Posterior cingulate gyrus (tissue), 11 donors: ENCODE data around the gene UGGT2.
"Not testable (repeated sequence)": the region's sequence is repeated elsewhere in the genome, so short reads cannot be mapped to it uniquely, and the experiment has no call there.

ENCODE experiments used
- DNase-seq, 10 donors: peaks; one replicate each; pipeline versions ENCODE4 v3.0.0 to v3.0.0-alpha.2; 2020 to 2021; ENCODE audit warnings: mixed read lengths in 3 of 10
- intact Hi-C: fragments of 100-400 bp; cut with DNase I; formaldehyde crosslinking; loops from one replicate; pipeline ENCODE4 v1.15.1; 2023

UGGT2 gene

GRCh38 chr13:95982144-95982543 lies 71.1 kb downstream of the UGGT2 start:
- intact Hi-C loops, result no loop called here
- no peak for DNase-seq

DNA sequence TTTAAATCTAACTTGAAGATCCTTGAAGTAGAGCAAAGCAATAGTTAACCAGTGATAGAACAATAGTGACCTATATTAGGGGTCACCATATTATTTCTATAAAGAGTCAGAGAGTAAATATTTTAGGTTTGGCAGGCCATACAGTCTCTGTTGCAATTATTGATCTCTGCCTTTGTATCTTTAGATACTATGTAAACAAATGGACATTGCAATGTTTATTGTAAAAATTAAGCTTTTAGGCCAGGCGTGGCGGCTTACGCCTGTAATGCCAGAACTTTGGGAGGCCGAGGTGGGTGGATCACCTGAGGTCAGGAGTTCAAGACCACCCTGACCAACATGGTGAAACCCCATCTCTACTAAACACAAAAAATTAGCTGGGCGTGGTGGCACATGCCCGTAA lies 80.5 kb downstream of the UGGT2 start:
- DNase-seq, intact Hi-C loops: not testable (repeated sequence)

DNA sequence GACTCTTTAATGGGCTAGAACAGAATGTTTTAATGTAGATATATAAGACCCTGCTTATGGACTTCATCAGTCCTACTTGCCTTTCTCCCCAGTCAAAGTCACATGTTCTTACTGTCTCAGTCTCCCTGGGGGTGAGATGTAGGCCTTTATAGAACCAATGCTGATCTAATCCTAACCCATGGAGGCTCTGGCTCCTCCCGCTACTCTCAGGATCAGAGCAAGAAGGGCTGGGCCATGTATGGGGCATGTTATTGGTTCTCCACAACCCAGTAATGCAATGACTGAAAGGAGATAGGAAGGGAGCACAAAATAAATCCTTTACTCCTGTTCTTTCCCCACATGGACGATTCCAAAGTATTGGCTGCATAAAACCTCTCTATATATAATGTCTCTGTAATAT lies 82.3 kb downstream of the UGGT2 start:
- no peak for DNase-seq

DNA sequence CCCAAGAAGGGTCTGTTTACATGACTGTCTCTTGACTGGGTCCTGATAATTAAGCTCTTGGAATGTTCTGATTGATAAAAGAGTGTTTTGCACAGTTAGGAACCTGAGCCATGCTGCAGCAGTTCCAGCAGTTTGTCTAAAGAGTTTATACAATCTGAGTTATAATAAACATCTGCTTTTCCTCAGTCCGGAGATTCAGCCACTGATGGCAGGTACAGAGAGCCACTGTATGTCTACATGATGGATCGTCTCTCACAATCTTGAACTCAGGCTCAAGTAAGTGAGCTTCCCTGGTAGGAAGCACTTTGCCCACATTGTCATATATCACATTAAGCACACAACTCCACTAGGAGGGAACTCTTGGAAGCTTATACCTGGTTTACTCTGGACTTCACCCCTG lies 84.3 kb downstream of the UGGT2 start:
- no peak for DNase-seq
- intact Hi-C loops, result no loop called here

More for the DNA sequence above, 82.3 kb downstream of the UGGT2 start:
- intact Hi-C loops, result no loop called here

GRCh38 chr13:95957331-95957730 lies 95.9 kb downstream of the UGGT2 start:
- DNase-seq, result no peak
- intact Hi-C loops, result no loop called here

DNA sequence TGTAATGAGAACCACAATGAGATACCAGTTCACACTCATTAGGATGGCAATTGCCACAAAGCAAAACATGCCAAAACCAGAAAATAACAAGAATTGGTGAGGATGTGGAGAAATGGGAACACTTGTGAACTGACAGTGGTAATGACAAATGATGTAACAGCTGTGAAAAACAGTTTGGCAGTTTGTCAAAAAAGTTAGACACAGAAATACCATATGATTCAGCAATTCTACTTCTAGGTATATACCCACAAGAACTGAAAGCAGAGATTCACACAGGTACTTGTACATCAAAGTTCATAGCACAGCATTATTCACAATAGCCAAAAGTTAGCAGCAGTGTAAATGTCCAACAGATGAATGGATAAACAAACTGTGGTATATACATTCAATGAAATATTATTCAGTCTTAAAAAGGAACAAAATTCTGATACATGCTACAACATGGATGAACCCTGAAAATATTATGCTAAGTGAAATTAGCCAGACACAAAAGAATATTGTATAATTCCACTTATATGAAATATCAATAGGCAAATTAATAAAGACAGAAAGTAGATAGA lies 96.5 kb downstream of the UGGT2 start:
- intact Hi-C loops, result no loop called here
- DNase-seq, result no peak

DNA sequence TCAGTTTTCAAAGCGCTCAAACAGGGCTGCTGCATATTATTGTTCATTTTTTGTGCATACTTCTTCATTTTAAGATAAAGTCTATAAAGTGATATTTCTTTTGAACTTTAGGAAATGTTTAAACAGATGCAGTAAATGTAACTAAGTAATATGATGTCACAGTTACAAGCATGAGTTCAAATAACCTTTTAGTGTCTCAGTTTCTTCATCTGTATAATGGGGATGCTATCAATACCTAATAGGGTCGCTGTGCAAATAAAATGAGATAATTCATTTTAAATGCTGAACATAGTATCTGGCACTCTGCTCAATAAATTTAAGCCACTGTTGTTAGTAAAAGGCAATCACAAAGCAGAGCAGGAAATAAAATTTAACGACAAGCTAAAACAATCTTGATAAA lies 97.5 kb downstream of the UGGT2 start:
- DNase-seq, result no peak
- intact Hi-C loops, result no loop called here

GRCh38 chr13:95955255-95955654 lies 97.9 kb downstream of the UGGT2 start:
- intact Hi-C loops, result no loop called here
- no peak for DNase-seq

GRCh38 chr13:95954266-95954665 lies 98.9 kb downstream of the UGGT2 start:
- DNase-seq, result no peak
- intact Hi-C loops, result no loop called here

DNA sequence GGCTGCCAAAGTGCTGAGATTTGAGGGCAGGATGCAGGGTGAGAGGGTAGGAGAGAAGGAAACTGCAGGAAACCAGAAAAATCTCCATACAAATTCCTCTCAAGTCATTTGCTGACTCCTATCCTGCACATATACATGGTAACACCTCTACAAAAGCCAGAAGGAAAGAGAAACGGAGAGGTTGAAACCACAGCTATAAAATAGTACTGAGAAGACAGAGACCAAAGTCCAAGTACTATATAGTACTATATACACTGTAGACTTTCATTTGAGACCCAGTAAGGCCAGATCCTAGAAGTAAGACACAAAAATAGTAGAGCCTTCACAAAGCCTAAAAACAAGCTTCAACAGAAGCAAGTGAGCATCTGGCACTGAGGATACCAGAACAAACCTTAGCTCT lies 103.1 kb downstream of the UGGT2 start:
- intact Hi-C loops, result no loop called here
- no peak for DNase-seq

- DNase-seq, result no peak
- intact Hi-C loops, result no loop called here
Measured at GRCh38 chr13:95948656-95949055, 104.5 kb downstream of the UGGT2 start.

DNA sequence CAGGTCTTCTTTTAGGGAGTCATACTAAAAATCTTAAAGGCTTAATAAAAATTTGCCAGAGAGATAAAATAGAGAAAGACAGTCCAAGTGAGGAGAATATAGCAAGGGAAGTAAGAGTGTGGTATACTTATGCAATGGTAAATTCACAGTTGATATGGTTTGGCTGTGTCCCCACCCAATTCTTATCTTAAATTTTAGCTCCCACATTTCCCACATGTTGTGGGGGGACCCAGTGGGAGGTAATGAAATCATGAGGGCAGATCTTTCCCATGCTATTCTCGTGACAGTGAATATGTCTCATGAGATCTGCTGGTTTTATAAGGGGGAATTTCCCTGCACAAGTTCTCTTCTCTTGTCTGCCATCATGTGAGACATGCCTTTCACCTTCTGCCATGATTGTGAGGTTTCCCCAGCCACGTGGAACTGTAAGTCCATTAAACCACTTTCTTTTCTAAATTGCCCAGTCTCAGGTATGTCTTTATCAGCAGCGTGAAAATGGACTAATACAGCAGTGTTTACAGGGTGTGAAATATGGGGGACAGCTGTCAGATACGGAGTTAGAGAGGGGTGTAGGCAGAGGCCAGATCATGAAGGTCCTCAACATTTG lies 115.4 kb downstream of the UGGT2 start:
- intact Hi-C loops, result no loop called here
- DNase-seq, result no peak

DNA sequence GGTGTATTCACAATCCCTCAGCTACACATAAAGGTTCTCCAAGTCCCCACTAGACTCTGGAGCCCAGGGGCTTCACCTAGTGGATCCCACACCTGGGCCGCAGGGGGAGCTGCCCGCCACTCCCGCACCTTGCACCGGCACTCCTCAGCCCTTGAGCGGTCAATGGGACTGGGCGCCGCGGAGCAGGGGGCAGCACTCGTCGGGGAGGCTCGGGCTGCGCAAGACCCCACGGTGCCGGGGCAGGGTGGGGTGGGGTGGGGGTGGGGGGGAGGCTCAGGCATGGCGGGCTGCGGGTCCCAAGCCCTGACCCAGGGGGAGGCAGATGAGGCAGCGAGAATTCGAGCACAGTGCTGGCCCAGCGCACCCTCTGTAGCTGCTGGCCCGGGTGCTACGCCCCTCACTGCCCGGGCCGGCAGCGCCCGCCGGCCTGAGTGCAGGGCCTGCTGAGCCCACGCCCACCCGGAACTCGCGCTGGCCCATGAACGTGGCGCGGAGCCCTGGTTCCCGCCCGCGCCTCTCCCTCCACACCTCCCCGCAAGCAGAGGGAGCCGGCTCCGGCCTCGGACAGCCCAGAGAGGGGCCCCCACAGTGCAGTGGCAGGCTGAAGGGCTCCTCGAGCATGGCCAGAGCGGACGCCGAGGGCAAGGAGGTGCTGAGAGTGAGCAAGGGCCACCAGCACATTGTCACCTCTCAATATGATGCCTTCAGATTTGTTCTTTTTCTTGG lies 121.7 kb downstream of the UGGT2 start:
- intact Hi-C loops, result no loop called here
- peak in 2 of 10 donors; percentile 45 to 74 for DNase-seq

DNA sequence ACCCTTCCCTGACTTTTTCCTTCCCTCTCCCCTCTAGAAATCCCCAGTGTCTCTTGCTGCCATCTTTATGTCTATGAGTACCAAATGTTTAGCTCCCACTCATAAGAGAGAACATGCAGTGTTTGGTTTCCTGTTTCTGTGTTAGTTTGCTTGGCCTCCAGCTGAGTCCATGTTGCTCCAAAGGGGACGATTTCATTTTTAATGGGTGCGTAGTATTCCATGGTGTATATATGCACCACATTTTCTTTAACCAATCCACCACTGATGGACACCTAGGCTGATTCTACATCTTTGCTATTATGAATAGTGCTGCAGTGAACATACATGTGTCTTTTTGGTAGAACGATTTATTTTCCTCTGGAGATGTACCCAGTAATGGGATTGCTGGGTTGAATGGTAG lies 123.8 kb downstream of the UGGT2 start:
- no peak for DNase-seq
- intact Hi-C loops, result no loop called here

- intact Hi-C loops, result not testable (repeated sequence)
- DNase-seq, result peak in 2 of 10 donors; percentile 62 to 66
Measured at GRCh38 chr13:95928367-95928906, 124.8 kb downstream of the UGGT2 start.

DNA sequence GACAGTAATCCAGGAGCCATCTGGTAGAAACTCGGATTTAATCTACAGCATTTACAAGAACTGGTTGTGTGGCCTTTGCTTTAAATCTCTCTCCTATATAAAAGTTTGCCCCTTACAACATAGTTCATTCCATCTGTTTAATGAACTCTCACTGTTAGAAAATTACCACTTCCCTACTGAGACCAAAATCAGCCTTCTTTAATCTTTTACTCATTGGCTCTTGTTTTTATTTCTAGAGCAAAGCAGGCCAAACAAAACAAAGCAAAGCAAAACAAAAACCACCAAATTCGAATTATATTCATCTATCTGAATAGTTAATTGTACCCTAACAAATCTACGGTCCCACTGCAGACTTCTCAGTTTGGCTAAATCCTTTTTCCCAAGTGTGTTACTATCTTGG lies 127.0 kb downstream of the UGGT2 start:
- DNase-seq, result no peak
- intact Hi-C loops, result no loop called here

DNA sequence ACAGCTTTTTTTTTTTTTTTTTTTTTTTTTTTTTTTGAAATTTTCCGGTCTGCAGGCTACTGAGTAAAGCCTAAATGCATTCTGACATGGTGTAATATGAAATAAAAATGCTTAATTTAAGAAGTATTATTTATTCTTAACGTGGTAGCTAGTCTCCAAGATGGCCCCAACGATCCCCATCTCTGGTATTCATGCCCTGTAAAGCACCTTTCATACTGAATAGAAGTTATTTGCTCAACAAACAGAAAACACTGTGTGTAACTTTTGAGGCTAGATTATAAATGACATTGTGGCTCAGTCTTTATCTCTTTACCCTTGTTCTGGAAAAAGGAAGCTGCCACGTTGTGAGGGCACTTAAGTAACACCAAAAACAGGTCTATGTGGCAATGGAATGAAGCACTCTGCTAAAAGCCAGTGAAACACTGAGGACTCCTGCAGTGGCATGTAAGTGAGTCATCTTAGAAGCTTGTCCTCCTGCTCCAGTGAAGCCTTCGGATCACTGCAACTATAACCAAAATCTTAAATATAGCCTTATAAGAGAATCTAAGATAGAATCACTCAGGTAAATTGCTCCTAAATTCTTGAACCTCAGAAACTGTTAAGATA lies 128.7 kb downstream of the UGGT2 start:
- DNase-seq, result no peak
- intact Hi-C loops, result no loop called here

GRCh38 chr13:95921485-95921884 lies 131.7 kb downstream of the UGGT2 start:
- DNase-seq, result no peak
- intact Hi-C loops, result no loop called here

DNA sequence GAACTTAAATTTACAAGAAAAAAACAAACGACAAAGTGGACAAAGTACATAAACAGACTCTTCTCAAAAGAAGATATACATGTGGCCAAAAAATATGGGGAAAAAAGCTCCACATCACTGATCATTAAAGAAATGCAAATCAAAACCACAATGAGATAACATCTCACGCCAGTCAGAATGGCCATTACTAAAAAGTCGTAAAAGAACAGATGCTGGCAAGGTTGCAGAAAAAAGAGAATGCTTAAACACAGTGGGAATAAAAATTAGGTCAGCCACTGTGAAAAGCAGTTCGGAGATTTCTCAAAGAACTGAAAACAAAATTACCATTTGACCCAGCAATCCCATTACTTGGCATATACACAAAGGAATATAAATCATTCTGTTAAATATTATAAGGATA lies 132.7 kb downstream of the UGGT2 start:
- no peak for DNase-seq
- intact Hi-C loops, result no loop called here

DNA sequence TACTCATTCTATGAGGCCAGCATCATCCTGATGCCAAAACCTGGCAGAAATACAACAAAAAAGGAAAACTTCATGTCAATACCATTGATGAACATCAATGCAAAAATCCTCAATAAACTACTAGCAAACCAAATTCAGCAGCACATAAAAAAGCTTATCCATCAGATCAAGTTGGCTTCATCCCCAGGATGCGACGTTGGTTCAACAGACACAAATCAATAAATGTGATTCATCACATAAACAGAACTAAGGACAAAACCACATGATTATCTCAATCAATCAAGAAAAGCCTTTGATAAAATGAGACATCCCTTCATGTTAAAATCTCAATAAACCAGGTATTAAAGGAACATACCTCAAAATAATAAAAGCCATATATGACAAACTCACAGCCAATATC lies 134.3 kb downstream of the UGGT2 start:
- DNase-seq, result no peak
- intact Hi-C loops, result no loop called here

- intact Hi-C loops, result no loop called here
Measured at GRCh38 chr13:95914991-95915501, 138.2 kb downstream of the UGGT2 start.

More at GRCh38 chr13:95914991-95915501, 138.2 kb downstream of the UGGT2 start:
- no peak for DNase-seq
